ENCODE data around the gene MTUS2.

Gene MTUS2

DNA sequence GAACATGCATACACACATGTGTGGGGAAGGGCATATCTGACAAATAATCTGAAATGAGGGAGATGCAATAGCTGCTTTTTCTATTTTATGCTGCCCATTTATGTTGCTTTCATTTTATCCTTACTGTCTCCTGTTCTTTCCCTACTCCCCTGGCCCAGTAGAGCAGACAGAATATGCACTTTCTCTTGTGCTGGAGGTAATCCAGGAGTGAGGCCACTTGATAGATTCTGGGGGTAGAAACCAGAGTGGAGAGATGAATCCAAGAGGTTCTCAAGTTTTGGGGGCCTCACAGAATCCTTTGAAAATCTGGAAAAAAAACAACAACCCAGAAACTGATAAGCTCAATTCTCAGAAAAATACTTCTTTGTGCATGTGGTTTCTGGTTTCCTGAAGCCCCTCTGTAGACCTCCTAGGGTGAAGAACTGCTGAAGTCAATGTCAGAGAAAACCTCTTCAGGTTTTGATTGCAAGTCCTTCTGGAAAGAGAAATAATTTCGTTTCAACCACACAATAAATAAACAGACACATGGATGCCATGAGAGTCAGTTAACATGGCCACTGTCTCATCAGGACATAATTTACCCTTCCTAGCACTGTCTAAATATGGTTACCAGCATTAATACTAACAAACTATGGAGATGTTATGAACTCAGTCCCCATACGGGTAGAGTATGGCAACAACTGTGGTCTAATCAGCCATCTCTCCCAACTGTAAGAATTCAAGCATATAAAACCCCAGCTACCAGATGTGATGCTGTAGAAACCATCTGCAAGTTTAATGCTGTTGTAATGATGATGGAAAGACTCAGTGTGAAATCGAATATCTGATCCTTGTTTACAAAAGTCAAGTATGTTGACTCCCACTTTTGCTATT lies 419.8 kb downstream of the MTUS2 start:
- no peak for DNase-seq (ENCODE audit: low spot score)

DNA sequence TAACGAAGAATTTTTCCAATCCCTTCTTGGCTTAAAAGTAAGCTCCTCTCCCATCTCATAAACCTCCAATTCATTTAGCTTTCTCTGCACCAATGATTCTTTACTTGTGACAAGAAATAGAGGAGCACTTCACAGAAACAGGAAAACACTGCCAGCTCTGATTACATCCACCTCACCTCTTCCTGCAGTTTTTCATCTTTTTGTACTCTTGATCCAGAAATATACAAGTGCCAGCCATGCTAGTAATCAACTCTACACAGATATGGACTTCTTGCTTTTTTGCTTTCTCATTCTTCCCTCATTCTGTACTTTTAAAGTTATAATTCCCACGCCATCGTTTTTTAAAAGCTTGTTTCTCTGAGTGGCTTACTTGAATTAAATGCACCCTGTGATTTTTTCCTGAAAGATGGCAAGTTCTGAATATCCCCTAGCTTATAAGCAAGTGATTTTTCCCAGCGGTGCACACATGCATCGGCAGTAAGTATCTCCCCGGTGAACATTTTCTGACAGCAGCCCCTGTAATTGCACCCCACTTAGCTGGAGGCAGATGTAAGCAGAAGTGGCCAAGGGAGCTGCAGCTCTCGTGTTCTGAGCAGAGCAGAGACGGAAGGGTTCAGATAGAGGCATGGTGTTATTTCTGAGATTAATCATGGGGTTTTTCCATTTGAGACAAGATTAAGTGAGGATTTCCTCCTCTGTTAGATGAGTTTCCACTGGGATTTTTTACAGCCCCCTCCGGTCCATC lies 434.7 kb downstream of the MTUS2 start:
- DNase-seq (ENCODE audit: low spot score), result no peak

DNA sequence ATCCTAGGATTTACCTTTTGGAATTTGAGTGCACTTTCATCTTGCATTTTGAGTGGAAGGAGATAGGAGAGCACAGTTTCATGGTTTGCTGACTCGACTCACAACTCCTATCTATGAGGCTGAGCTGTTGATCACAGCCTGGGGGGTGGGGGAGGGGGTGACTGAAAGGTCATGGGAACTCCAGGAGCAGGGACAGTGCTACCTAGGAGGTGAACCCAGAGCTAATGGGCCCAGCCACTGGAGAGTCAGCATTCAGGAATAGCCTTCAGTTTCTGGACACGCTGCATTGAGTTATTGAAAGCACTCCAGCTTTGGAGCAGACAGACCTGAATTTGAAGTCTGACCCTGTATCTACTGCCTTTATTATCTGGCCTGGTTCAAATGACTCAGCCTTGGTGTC lies 435.4 kb downstream of the MTUS2 start:
- DNase-seq (ENCODE audit: low spot score), result no peak

DNA sequence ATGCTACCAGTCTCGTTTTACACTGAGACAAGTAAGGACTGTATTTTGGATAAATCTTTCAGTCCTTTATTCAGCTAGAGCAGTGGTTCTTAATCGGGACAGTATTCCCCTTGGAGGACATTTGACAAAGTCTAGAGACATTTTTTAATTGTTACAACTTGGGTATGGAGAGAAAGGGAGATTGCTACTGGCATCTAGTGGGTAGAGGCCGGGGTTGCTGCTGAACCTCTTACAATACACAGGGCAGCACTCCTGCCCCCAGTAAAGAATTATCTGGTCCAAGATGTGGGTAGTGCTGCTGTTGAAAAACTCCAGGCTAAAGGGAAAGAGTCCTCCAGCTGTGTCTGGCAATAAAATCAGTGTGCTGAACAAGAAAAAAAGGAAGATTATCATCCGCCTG lies 440.5 kb downstream of the MTUS2 start:
- no peak for DNase-seq (ENCODE audit: low spot score)

DNA sequence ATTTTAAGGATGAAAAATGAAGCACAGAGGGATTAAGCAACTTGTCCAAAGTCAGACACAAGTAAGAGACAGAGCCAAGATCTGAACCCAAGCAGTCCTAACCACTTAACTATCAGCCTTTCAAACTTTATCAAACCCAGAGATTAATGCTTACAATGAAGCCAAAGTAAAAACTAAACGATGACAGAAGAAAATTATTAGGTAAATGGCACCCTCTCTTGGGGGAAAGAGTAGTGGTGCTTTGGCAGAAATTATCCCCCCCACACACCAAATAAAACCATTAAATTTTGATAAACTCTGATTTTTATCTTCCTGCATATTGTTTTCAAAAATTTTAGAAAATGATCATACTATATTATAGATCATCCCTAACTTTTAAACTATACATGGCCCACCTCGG lies 446.1 kb downstream of the MTUS2 start:
- DNase-seq (ENCODE audit: low spot score), result no peak

DNA sequence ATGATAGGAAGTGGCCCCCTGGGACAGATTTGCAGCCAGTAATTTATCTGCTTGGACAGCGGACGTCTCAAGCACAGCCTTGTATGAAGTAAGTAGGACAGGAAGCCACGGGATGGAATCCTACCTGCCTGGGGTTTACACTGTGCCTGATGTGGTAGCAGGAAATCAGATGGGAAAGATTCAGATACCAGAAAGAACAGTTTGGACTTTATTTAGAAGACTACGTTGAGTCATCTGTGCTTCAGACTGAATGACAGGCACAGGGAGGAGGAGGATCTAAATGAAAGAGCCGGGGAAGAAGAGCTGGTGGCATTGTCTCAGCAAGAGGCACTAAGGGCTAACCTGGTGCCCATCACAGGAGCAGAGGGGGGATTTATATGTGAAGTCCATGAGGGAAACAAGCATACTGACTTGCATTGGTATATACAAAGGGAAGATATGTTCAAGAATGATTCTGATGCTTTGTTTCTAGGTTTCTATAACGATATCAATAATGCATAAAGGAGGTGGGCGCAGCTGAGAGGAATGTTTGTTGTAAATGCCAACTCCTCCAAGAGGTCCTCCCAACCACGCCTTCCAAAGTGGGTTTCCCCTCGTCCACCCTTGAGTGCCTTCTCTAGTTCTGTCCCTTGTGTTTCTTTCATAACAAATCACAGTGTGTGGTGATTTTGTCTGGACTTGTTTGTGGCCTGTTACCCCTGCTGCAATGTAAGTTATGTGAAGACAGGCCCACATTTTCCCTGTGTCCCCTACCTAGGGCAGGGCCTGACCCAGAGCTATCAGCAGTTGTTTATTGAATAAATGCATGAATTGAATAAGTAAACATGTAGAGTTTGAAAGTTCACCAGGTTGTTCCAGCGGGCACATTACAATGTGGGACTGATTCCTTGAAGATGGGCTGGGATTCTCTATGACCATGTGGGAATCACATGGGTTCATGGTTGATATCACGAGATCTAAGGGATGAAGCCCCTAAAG lies 446.9 kb downstream of the MTUS2 start:
- no peak for DNase-seq (ENCODE audit: low spot score)

DNA sequence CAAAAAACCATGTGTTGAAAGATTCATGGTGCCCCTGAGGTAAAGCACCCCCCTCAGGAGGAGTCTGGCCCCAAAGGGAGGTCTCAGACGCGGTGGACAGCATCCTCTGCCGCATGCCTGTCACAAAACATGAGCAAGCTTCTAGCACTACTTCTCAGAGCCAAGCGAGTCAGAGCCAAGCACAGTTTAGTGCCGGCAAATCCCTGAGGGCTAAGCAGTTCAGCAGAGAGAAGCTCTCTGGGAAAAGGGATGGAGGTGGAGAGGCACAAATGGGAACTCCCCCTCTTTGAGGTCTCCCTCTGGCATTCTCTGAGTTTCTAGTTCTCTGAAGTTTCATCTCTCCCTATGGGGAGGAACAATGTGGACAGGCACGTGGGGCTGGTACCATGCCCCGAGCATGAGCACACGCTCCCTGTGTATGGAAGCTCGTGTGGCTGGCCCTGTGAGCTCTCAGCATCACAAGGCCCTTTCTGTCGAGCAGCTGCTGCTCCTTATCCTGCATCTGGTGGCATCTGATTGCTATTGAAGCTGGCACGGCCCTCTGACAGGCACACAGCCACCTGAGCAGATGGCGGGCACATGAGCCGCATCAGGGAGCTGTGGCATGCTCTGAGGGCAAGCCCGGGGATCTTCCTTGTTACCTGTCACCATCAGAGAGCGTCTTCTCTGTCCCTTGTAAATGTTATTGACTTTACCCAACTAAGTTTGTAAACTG lies 450.3 kb downstream of the MTUS2 start:
- DNase-seq (ENCODE audit: low spot score), result no peak

DNA sequence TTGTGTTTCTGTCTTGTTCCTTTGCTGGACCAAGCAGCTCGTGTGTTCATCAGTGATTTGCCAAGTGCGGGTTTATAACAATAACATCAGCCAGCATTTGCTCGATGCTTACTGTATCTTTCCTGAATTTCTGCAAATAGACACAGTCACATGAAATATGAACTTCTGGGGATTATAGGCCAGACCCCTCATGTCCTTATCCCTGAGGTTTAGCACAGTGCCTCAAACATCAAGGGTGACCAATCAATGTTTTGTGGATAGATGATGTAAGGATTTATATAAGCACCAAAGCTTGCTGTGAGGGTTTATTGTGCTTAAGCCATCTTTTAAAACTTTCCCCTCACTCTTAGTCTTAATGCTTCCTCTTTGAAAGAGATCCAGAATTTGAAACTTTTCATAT lies 451.5 kb downstream of the MTUS2 start:
- DNase-seq (ENCODE audit: low spot score), result no peak

DNA sequence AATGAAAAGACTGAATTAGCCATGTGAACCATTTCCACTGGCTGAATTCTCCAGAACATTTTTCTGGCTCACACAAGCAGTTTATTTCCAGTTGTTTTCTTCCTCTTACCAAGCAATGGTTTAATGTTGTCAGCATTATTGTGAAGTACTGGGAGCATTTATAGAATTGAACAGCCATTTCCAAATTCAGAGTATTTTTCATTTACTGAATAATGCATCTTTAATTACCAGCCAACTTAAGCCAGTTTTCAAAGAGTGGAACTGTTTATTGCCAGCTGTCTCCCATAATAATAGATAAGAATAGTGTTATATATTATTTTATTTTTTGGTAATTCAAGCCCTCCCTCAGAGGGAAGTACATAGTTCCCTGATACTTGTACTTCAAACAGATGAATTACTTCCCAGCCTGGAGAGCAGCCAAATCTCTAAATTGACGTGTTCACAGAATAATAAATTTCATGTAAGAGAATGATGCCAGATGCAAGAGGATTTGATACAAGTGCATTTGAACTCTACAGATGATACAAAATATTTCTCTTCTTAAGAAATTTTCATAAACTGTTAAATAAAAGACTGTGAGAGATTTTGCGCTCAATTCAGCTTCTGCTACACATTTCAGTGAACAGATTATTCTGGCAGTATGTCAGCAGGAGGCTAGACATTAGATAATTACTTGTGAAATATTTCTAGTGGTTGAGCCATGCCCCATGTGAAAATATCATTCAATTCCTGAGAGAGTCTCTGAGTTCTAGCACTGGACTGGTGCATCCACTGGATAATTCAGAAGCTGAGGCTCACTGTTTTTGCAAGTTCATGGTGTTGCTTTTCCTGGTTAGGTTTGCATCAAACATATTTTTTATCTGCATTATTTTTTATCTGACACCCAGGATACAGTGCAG lies 459.5 kb downstream of the MTUS2 start:
- no peak for DNase-seq (ENCODE audit: low spot score)

DNA sequence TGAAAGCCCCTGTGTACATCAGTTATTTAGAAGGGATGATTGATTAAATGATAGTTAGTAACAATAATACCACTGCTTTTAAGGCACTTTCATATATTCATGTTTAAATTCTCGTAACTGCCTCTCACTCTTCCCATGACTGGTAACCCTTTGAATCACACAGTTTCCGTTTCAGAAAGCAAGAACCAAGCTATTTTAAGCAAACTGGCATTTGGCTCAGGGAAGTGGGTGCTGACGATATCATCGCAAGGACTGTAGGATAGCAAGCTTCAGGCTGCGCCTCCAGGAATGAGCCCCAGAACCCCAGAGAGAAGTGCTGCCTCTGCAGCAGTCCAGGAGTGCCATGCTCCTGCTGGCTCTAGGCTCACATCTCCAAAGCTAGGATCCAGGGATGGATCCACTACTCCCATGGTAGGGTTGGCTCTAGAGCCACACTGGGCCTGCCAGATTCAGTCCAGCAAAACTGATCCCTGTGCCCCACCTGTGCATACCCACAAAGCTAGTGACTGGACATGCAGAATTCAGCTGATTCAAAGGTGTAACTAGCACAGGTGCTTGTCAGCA lies 461.9 kb downstream of the MTUS2 start:
- no peak for DNase-seq (ENCODE audit: low spot score)

DNA sequence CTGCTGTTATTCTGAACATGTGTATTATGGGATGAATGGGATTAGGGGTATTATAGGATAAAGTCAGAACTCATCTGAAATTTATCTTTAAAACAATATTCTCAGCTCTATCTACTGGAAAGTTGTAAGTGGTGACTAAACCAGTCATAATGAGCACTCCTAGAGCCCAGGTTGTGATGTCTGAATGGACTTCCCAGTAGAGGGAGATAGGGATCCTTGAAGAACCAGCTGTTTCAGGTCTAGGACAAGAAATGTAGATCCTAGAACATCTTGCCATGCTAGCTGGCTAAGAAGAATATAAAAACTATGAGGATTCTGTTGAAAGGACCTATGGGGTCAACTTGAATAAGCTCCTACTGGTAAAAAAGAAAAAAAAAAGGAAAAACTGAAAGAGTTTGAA lies 464.6 kb downstream of the MTUS2 start:
- no peak for DNase-seq (ENCODE audit: low spot score)

DNA sequence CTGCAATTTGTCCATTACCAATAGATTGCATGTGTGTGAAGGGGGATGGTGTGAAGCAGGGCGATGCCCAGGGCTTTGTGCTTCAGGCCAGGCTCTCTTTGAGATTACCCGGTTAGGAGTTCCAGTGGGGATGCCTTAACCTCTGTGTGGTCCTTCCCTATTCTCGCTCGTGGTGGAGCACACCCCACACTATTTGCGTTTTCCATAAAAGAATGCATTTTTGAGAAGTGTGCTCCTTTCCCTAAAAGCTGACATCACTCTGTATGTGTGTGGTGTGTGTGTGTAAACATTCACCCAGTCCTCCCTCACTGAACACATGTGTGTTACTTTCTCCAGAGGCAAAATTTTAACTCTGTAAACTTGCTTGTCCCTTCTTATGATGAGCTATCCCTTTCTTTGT lies 467.1 kb downstream of the MTUS2 start:
- no peak for DNase-seq (ENCODE audit: low spot score)

DNA sequence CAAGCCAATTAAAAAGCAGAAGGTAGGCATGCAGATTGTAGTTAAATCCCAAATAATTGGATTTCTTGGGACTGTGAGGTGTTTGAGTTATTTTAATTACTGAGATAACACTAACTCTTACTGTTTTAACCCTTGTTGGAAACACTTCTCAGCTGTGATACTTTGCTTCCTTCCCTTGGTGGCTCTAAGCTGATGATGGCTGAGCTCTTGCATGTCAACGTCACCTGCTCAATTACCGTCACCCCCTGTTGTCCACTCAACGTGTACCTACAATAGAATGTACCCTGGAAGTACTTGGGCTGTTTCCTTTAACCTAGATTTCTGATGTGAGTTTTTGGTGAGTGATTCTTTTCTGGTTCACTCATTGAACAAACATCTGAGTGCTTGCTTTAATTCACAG lies 471.9 kb downstream of the MTUS2 start:
- no peak for DNase-seq (ENCODE audit: low spot score)

DNA sequence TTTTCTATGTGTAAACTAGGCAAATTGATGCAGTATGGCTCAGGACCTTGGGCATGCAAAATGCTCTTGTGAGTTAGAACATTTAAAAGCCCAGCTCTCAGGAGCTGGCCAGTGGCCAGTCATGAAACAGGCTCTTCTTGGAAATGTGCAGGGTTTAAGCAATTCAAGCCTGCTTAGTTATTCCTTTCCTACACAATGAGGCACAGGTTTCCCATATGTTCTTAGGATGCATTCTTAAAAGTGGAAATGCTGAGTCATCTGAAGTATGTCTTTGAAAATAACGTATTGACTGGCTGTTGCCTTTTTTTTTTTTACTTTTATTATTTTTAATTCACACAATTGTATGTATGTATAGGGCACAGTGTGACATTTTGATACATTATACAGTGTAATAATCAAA lies 474.7 kb downstream of the MTUS2 start:
- DNase-seq (ENCODE audit: low spot score), result no peak

DNA sequence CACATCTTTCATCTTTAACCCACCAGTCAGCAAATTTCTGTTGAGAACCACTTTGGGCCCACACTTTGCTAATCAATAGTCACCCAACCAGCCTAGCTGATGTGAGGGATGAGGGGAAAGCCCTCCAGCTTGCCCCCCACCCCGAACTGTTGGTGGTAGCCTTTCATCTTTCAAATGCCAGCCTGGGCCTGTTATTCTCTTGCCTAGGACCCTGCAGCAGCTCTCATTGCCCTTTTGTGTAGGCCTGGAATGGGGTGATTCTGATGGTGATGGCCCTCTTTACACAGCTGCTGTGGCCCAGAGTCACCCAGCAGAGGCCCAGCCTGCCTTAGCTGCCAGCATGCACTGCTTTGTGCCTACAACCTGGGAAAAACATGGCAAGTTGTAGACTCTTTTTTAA lies 480.9 kb downstream of the MTUS2 start:
- no peak for DNase-seq (ENCODE audit: low spot score)

DNA sequence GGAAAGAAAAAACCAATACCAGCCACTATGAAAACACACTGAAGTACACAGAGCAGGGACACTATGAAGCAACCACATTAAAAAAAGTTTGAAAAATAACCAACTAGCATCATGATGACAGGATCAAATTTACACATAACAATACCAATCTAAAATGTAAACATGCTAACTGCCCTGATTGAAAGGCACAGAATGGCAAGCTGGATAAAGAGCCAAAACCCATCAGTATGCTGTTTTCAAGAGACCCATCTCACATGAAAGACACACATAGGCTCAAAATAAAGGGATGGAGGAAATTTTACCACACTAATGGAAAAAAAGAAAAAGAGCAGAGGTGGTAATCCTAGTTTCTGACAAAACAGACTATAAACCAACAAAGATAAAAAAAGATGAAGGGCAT lies 484.0 kb downstream of the MTUS2 start:
- no peak for DNase-seq (ENCODE audit: low spot score)

DNA sequence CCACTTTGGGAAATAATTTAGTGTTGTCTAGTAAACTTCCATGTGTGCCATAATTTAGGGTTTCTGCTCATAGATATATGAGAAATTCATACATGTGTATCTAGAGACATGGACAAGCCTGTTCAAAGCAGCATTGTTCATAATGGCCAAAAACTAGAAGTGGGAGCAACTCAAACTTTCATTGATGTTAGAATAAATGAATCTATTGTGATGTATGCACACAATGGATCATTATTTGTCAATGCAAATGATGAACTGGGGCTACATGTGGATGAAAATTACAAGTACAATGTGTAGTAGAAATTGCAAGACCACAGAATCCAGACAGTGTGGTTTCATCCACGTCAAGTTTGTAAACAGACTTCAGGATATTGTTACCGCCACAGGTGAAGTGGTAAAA lies 490.7 kb downstream of the MTUS2 start:
- DNase-seq (ENCODE audit: low spot score), result no peak

DNA sequence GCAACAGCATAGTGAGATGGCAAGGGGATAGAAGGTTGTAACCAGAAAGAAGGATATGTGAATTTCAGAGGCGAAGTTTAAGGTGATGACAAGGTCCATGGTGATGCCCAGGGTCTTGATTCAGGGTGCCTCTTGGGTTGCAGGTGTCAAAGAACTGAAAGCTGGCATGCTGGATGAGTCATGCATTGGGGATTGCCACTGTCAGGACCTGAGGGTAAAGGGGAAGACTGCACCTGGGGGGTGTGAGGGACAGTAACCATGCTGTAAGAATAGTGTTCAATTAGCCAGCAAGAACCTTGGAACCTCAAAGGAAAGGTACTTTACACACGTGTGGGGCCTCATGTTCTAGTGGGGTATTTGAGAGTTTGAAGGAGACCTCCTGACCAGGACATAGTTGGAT lies 495.7 kb downstream of the MTUS2 start:
- DNase-seq (ENCODE audit: low spot score), result no peak

DNA sequence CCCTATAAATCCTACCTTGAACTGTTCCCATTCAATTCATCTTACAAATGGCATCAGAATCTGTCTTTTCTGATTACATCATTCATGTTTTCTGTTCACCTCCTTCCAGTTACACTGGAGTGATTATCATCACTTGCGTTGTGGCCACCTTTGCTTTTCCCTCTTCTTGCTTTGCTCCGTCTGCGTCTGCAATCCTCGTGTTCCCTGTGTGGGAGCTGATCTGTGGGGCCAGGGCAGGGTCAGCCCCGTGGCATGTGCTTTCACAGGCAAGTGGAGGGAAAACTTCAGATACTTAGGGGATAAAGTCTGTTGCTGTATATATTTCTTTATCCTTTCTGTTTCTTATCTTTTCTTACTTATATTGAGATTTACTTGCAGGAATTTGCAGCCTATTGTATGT lies 497.7 kb downstream of the MTUS2 start:
- no peak for DNase-seq (ENCODE audit: low spot score)

DNA sequence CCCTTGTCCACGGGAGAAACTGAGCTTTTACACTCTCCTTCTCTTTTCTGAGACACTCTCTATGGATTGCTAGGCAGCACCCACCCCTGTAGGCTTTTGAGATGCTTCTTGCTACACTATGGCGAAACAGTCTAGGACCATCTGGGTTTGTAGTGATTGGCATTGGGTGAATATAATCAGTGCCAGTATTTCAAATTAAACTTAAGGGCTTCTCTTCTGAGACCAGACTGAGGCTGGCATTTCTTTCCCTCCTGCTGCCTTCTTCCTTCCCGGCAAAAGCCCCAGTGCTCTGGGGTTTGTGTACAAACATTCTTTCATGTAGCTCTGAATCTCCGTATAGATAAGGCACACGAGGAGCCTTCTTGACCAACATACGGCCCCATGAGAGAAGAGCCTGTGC lies 498.6 kb downstream of the MTUS2 start:
- no peak for DNase-seq (ENCODE audit: low spot score)
